ENCODE data around the gene STIM2. TPM values are rescaled to one million over a fixed set of nuclear protein-coding genes. Genes with fewer than 3 reads are reported as not detected.

STIM2 gene
- total RNA-seq, 1 donor from 2014 or later: 25.8 TPM

DNA sequence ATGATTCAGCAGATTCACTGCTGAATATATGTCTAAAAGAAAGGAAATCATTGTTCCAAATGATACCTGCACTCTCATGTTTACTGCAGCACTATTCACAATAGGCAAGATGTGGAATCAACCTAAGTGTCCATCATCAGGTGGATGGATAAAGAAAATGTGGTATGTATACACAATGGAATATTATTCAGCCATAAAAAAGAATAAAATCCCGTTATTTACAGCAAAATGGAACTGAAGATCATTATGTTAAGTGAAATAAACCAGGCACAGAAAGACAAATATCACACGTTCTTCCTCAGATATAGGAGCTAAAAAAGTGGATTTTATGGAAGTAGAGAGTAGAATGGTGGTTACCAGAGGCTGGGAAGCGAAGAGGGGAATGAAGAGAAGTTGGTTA lies 130.4 kb downstream of the STIM2 start:
- no peak overlapping the region for H3K27ac ChIP-seq
- H3K9ac ChIP-seq: no peak overlapping the region
- H3K9me3 ChIP-seq (ENCODE audit: low read depth): no peaks in the 10 kb centered on the region
- Mint-ChIP-seq H3K36me3 (peaks cover 11% of the 10 kb centered on the region), H3K27ac (no peak overlapping the region), H3K4me1 (peaks cover 8% of the 10 kb centered on the region), H3K9me3 (peaks cover 4% of the 10 kb centered on the region), H3K27me3 (ENCODE audit: insufficient read depth, low read depth) (peaks cover 2% of the 10 kb centered on the region), H3K4me3 (no peak overlapping the region)
- no peak overlapping the region for H3K4me3 ChIP-seq
- no peaks in the 10 kb centered on the region for H4K20me1 ChIP-seq (ENCODE audit: low read depth)
- TF ChIP-seq, protein P1, sequence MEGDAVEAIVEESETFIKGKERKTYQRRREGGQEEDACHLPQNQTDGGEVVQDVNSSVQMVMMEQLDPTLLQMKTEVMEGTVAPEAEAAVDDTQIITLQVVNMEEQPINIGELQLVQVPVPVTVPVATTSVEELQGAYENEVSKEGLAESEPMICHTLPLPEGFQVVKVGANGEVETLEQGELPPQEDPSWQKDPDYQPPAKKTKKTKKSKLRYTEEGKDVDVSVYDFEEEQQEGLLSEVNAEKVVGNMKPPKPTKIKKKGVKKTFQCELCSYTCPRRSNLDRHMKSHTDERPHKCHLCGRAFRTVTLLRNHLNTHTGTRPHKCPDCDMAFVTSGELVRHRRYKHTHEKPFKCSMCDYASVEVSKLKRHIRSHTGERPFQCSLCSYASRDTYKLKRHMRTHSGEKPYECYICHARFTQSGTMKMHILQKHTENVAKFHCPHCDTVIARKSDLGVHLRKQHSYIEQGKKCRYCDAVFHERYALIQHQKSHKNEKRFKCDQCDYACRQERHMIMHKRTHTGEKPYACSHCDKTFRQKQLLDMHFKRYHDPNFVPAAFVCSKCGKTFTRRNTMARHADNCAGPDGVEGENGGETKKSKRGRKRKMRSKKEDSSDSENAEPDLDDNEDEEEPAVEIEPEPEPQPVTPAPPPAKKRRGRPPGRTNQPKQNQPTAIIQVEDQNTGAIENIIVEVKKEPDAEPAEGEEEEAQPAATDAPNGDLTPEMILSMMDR (IDR thresholded peaks at IDR 0.05): no peak
- no peak for TF ChIP-seq EZH2phosphoT487 (IDR thresholded peaks at IDR 0.05)
- TF ChIP-seq EZH2 (IDR thresholded peaks at IDR 0.05): no peak
- H3K4me2 ChIP-seq: no peak overlapping the region
- H3K4me1 ChIP-seq: peaks cover 11% of the 10 kb centered on the region
- no peaks in the 10 kb centered on the region for H3K27me3 ChIP-seq
- peaks cover 4% of the 10 kb centered on the region for H3K36me3 ChIP-seq
- H3F3A ChIP-seq (ENCODE audit: low read depth): no peaks in the 10 kb centered on the region
- H2AFZ ChIP-seq (replicated peaks): no peak overlapping the region
- no peaks in the 10 kb centered on the region for H3K79me2 ChIP-seq (ENCODE audit: low read depth)
- DNase-seq (ENCODE audit: low spot score): no peak

GRCh38 chr4:26992657-26993361 lies 132.2 kb downstream of the STIM2 start:
- no peak overlapping the region for H3K4me2 ChIP-seq
- TF ChIP-seq EZH2phosphoT487 (IDR thresholded peaks at IDR 0.05) (no peak), EZH2 (IDR thresholded peaks at IDR 0.05) (no peak)
- H3K4me1 Mint-ChIP-seq: peaks cover 2% of the 10 kb centered on the region
- H3K9ac ChIP-seq: no peak overlapping the region
- H3K27me3 ChIP-seq: no peaks in the 10 kb centered on the region
- H3K4me3 Mint-ChIP-seq: no peak overlapping the region
- no peaks in the 10 kb centered on the region for H3F3A ChIP-seq (ENCODE audit: low read depth)
- no peak overlapping the region for H3K27ac Mint-ChIP-seq
- peaks cover 6% of the 10 kb centered on the region for H3K4me1 ChIP-seq
- peaks cover 13% of the 10 kb centered on the region for H3K36me3 Mint-ChIP-seq
- H3K9me3 Mint-ChIP-seq: peaks cover 4% of the 10 kb centered on the region
- H3K79me2 ChIP-seq (ENCODE audit: low read depth): no peaks in the 10 kb centered on the region
- H4K20me1 ChIP-seq (ENCODE audit: low read depth): no peaks in the 10 kb centered on the region
- no peak overlapping the region for H3K27ac ChIP-seq
- no peak overlapping the region for H3K4me3 ChIP-seq
- H2AFZ ChIP-seq (replicated peaks): no peak overlapping the region
- no peak for DNase-seq (ENCODE audit: low spot score)
- H3K27me3 Mint-ChIP-seq (ENCODE audit: insufficient read depth, low read depth): no peaks in the 10 kb centered on the region
- H3K9me3 ChIP-seq (ENCODE audit: low read depth): no peaks in the 10 kb centered on the region
- H3K36me3 ChIP-seq: peaks cover 8% of the 10 kb centered on the region

DNA sequence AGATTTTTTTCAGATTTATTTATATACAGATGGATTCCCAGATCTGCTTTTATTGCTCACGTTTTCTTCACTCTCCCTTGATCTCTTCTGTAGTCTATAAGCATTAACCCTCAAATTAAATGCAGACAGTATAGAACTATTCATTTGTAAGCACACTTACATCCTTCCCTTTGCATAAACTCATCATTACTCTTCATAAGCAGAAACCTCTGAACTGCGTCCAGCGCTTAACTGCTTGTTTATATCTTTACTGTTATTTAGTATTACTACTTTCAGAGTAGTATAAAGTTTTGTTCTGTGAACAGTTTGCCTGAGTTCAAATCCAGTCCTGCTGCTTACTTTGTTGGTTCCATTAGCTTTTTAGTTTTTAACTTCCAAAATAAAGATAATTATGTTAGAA lies 132.9 kb downstream of the STIM2 start:
- Mint-ChIP-seq H3K36me3 (peaks cover 9% of the 10 kb centered on the region), H3K4me3 (no peak overlapping the region), H3K9me3 (peaks cover 4% of the 10 kb centered on the region), H3K27me3 (ENCODE audit: insufficient read depth, low read depth) (no peaks in the 10 kb centered on the region), H3K27ac (no peak overlapping the region), H3K4me1 (peaks cover 2% of the 10 kb centered on the region)
- Histone ChIP-seq H3K27me3 (no peaks in the 10 kb centered on the region), H3F3A (ENCODE audit: low read depth) (no peaks in the 10 kb centered on the region), H4K20me1 (ENCODE audit: low read depth) (no peaks in the 10 kb centered on the region), H3K27ac (no peak overlapping the region), H3K4me1 (peaks cover 6% of the 10 kb centered on the region), H2AFZ (replicated peaks) (no peak overlapping the region), H3K4me2 (no peak overlapping the region), H3K9me3 (ENCODE audit: low read depth) (no peaks in the 10 kb centered on the region), H3K9ac (no peak overlapping the region), H3K4me3 (no peak overlapping the region), H3K36me3 (peaks cover 8% of the 10 kb centered on the region), H3K79me2 (ENCODE audit: low read depth) (no peaks in the 10 kb centered on the region)
- TF ChIP-seq EZH2phosphoT487 (IDR thresholded peaks at IDR 0.05): no peak
- no peak for TF ChIP-seq EZH2 (IDR thresholded peaks at IDR 0.05)
- TF ChIP-seq, protein P1 (IDR thresholded peaks at IDR 0.05): no peak
- no peak for DNase-seq (ENCODE audit: low spot score)

GRCh38 chr4:26993967-26994366 lies 133.3 kb downstream of the STIM2 start:
- H3K4me1 Mint-ChIP-seq: peaks cover 2% of the 10 kb centered on the region

More at GRCh38 chr4:26993967-26994366, 133.3 kb downstream of the STIM2 start:
- H2AFZ ChIP-seq (replicated peaks): no peak overlapping the region
- Mint-ChIP-seq H3K27me3 (ENCODE audit: insufficient read depth, low read depth) (no peaks in the 10 kb centered on the region), H3K4me3 (no peak overlapping the region), H3K27ac (no peak overlapping the region), H3K9me3 (peaks cover 4% of the 10 kb centered on the region), H3K36me3 (peaks cover 9% of the 10 kb centered on the region)
- no peak for DNase-seq (ENCODE audit: low spot score)
- no peak overlapping the region for H3K9ac ChIP-seq
- no peaks in the 10 kb centered on the region for H4K20me1 ChIP-seq (ENCODE audit: low read depth)
- H3K4me1 ChIP-seq: peaks cover 6% of the 10 kb centered on the region
- H3K4me2 ChIP-seq: no peak overlapping the region
- no peaks in the 10 kb centered on the region for H3F3A ChIP-seq (ENCODE audit: low read depth)
- H3K9me3 ChIP-seq (ENCODE audit: low read depth): no peaks in the 10 kb centered on the region
- no peak overlapping the region for H3K4me3 ChIP-seq
- H3K36me3 ChIP-seq: peaks cover 8% of the 10 kb centered on the region
- TF ChIP-seq, protein P1 (IDR thresholded peaks at IDR 0.05): no peak
- TF ChIP-seq EZH2 (IDR thresholded peaks at IDR 0.05) (no peak), EZH2phosphoT487 (IDR thresholded peaks at IDR 0.05) (no peak)
- no peaks in the 10 kb centered on the region for H3K27me3 ChIP-seq
- H3K79me2 ChIP-seq (ENCODE audit: low read depth): no peaks in the 10 kb centered on the region
- no peak overlapping the region for H3K27ac ChIP-seq

All from neural progenitor cell (in vitro differentiated cells).